ENCODE results near the gene TEX54. TPM values are rescaled to one million over a fixed set of nuclear protein-coding genes. Genes with fewer than 3 reads are reported as not detected.
A peak's percentile ranks its signal among the peaks of the same experiment; 100 is the strongest.
"Not testable (repeated sequence)": the region's sequence is repeated elsewhere in the genome, so short reads cannot be mapped to it uniquely, and the experiment has no call there.

The TEX54 gene
- total and polyA plus RNA-seq, 7 experiments from 2014 or later: 0.89 to 2.1 (median 1.6) TPM; not detected in 4

DNA sequence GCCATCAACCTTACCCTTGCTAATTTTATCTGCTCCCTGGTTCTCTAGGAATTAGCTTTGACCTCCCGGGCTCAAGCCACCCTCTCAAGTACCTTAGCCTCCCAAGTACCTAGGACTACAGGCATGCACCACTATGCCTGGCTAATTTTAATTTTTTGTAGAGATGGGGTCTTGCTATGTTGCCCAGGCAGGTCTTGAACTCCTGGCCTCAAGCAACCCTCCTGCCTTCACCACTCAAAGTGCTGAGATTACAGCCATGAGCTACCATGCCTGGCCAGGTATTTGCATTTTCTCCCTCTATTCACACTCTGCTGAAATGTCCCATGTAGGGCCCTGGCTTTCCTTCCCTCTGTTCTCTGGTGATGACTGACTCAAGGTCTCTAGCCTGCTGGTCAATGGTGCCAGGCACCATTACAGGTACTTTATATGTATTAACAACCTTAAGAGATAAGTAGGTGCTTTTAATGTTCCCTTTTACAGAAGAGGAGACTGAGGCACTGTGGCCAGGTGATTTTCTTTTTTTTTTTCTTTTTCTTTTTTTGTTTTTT, 15.2 kb upstream of the TEX54 start:
- H3K27ac Mint-ChIP-seq: peak overlapping the region in 7 of 9 donors; percentile 31 to 78 (median 68)
- ATAC-seq: no peak

DNA sequence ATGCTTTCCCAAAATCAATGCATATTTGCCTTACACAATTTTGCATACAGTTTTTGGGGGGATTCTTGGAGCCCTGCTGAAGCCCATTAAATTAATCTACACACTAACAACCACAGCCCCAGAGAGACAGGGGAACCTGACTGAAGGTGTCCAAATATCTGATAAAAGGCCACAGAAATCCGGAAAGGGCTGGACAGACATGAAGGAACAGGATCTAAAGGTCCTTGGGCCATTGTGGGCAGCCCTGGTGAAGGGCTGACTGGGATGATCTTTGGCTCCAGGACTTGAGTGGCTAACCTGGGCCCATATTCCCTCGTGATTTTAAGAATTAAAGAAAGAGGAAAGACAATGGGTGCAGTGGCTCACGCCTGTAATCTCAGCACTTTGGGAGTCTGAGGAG, 13.5 kb upstream of the TEX54 start:
- Histone ChIP-seq H3K9me3 (ENCODE audit: control insufficient read depth in 2 of 3, low read length in 3 of 3) (no peaks in the 10 kb centered on the region), H3K4me1 (ENCODE audit: control insufficient read depth in 2 of 2, insufficient read depth in 2 of 2, low read length in 2 of 2) (peaks cover 7 to 9% of the 10 kb centered on the region in 2 donors), H3K36me3 (ENCODE audit: control insufficient read depth in 2 of 3, insufficient read depth in 3 of 3, low read length in 3 of 3) (peaks cover 0 to 2% (median 0%) of the 10 kb centered on the region in 3 experiments), H3K4me3 (ENCODE audit: low read length) (no peak overlapping the region), H3K27me3 (ENCODE audit: control insufficient read depth in 2 of 2, insufficient read depth in 2 of 2, low read length in 2 of 2) (no peaks in the 10 kb centered on the region), H3K27ac (ENCODE audit: low read depth, low read length) (no peak overlapping the region)
- H3K4me1 Mint-ChIP-seq: peaks cover 0 to 20% (median 6%) of the 10 kb centered on the region in 7 donors
- peak overlapping the region in 1 of 9 donors; percentile 47 for H3K27ac Mint-ChIP-seq
- POLR2A ChIA-PET: interaction anchor here (0.7 to 6.2 kb wide), 3 partner anchors 8 to 199 kb away, joined by 3 to 204 read pairs (median 3); no protein-coding TSS in a partner anchor
- DNase-seq (no peak), ATAC-seq (no peak)
- peaks cover 0 to 2% (median 0%) of the 10 kb centered on the region in 5 donors for H3K27me3 Mint-ChIP-seq
- no peaks in the 10 kb centered on the region for H3K36me3 Mint-ChIP-seq
- intact Hi-C loops (cut with micrococcal nuclease): no loop called here
- H3K9me3 Mint-ChIP-seq: peaks cover 0 to 2% (median 0%) of the 10 kb centered on the region in 11 donors
- CTCF ChIA-PET: interaction anchor here (0.6 kb wide), 1 partner anchor 10 kb away, joined by 4 read pairs; no protein-coding TSS in a partner anchor
- H3K4me3 Mint-ChIP-seq: no peak overlapping the region

More for the DNA sequence above, 15.2 kb upstream of the TEX54 start:
- Histone ChIP-seq H3K27ac (ENCODE audit: low read depth, low read length) (peak overlapping the region; percentile 9), H3K27me3 (ENCODE audit: control insufficient read depth in 2 of 2, insufficient read depth in 2 of 2, low read length in 2 of 2) (no peaks in the 10 kb centered on the region), H3K4me3 (ENCODE audit: low read length) (no peak overlapping the region), H3K4me1 (ENCODE audit: control insufficient read depth in 2 of 2, insufficient read depth in 2 of 2, low read length in 2 of 2) (peaks cover 13 to 15% of the 10 kb centered on the region in 2 donors), H3K36me3 (ENCODE audit: control insufficient read depth in 2 of 3, insufficient read depth in 3 of 3, low read length in 3 of 3) (peaks cover 2 to 18% (median 10%) of the 10 kb centered on the region in 3 experiments), H3K9me3 (ENCODE audit: control insufficient read depth in 2 of 3, low read length in 3 of 3) (no peaks in the 10 kb centered on the region)
- Mint-ChIP-seq H3K36me3 (peaks cover 2 to 13% (median 7%) of the 10 kb centered on the region in 5 donors), H3K4me3 (no peak overlapping the region), H3K9me3 (peaks cover 0 to 2% (median 0%) of the 10 kb centered on the region in 11 donors), H3K27me3 (peaks cover 0 to 2% (median 0%) of the 10 kb centered on the region in 5 donors), H3K4me1 (peaks cover 9 to 31% (median 20%) of the 10 kb centered on the region in 7 donors)
- CTCF ChIA-PET: interaction anchor here (0.7 kb wide), 1 partner anchor 77 kb away, joined by 3 read pairs; no protein-coding TSS in a partner anchor
- no peak for DNase-seq
- POLR2A ChIA-PET: interaction anchor here (0.5 to 11.0 kb wide), 9 partner anchors 6 to 123 kb away, joined by 3 to 379 read pairs (median 4); partner anchors contain the start of genes STX5, TMEM179B and WDR74
- intact Hi-C loops (cut with micrococcal nuclease): no loop called here

DNA sequence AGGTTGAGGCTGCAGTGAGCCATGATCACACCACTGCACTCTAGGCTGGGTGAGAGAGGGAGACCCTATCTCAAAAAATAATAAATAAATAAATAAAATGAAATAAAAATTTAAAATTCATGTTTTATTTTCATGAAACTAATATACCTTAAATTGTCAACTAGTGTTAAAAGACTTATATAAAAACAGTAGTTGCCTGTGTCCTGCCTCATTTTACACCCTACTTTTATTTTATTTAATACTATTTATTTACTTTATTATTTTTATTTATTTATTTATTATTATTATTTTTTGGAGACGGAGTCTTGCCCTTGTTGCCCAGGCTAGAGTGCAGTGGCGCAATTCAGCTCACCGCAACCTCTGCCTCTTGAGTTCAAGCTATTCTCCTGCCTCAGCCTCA, 11.5 kb upstream of the TEX54 start:
- Histone ChIP-seq H3K36me3 (ENCODE audit: control insufficient read depth in 2 of 3, insufficient read depth in 3 of 3, low read length in 3 of 3) (peaks cover 0 to 2% (median 0%) of the 10 kb centered on the region in 3 experiments), H3K9me3 (ENCODE audit: control insufficient read depth in 2 of 3, low read length in 3 of 3) (no peaks in the 10 kb centered on the region), H3K27ac (ENCODE audit: low read depth, low read length) (no peak overlapping the region), H3K27me3 (ENCODE audit: control insufficient read depth in 2 of 2, insufficient read depth in 2 of 2, low read length in 2 of 2) (no peaks in the 10 kb centered on the region), H3K4me3 (ENCODE audit: low read length) (no peak overlapping the region), H3K4me1 (ENCODE audit: control insufficient read depth in 2 of 2, insufficient read depth in 2 of 2, low read length in 2 of 2) (peaks cover 7 to 9% of the 10 kb centered on the region in 2 donors)
- intact Hi-C loops (cut with micrococcal nuclease): loop anchor here in 1 of 2 donors (5.0 kb wide), 1 partner anchor 232 kb away; the partner anchor contains the start of genes EML3 and ROM1
- ChIA-PET CTCF (interaction anchor here (2.4 kb wide), 1 partner anchor 11 kb away, joined by 11 read pairs; no protein-coding TSS in a partner anchor), POLR2A (interaction anchor here (1.0 to 6.2 kb wide), 6 partner anchors 10 to 117 kb away, joined by 3 to 204 read pairs (median 4); partner anchors contain the start of genes HNRNPUL2, TEX54, TMEM179B and ZBTB3)
- H3K27ac Mint-ChIP-seq: peak overlapping the region in 2 of 9 donors; percentile 2 to 39
- H3K36me3 Mint-ChIP-seq: peaks cover 0 to 6% (median 3%) of the 10 kb centered on the region in 5 donors
- H3K4me1 Mint-ChIP-seq: peaks cover 7 to 24% (median 12%) of the 10 kb centered on the region in 7 donors
- no peak for DNase-seq
- H3K27me3 Mint-ChIP-seq: peaks cover 0 to 8% (median 0%) of the 10 kb centered on the region in 5 donors
- H3K4me3 Mint-ChIP-seq: no peak overlapping the region
- peaks cover 0 to 1% (median 0%) of the 10 kb centered on the region in 11 donors for H3K9me3 Mint-ChIP-seq
- no peak for ATAC-seq

DNA sequence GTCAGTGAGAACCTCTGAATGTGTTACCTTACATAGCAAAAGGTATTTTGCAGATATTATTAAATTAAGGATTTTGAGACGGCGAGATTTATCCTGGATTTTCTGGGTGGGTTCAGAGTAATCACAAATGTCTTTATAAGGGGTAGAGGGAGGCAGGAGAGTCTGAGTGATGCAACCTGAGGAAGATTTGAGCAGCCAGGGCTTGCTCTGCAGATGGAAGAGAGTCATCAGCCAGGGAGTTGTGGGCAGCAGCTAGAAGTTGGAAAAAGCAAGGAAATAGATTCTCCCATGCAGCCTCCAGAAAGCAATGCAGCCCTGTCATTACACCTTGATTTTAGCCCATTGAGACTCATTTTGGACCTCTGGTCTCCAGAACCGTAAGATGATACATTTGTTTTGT, 10.8 kb upstream of the TEX54 start:
- intact Hi-C loops (cut with micrococcal nuclease): loop anchor here in 1 of 2 donors (5.0 kb wide), 1 partner anchor 231 kb away; the partner anchor contains the start of genes EML3 and ROM1
- DNase-seq (no peak), ATAC-seq (no peak)
- peaks cover 0 to 6% (median 0%) of the 10 kb centered on the region in 3 experiments for H3K36me3 ChIP-seq (ENCODE audit: control insufficient read depth in 2 of 3, insufficient read depth in 3 of 3, low read length in 3 of 3)
- ChIA-PET CTCF (interaction anchor here (2.4 kb wide), 1 partner anchor 11 kb away, joined by 11 read pairs; no protein-coding TSS in a partner anchor), POLR2A (interaction anchor here (0.5 to 6.2 kb wide), 12 partner anchors 10 to 249 kb away, joined by 3 to 204 read pairs (median 4); partner anchors contain the start of genes HNRNPUL2, POLR2G, STX5 and TAF6L)
- H3K4me1 ChIP-seq (ENCODE audit: control insufficient read depth in 2 of 2, insufficient read depth in 2 of 2, low read length in 2 of 2): peaks cover 9 to 13% of the 10 kb centered on the region in 2 donors
- Mint-ChIP-seq H3K4me1 (peaks cover 8 to 29% (median 17%) of the 10 kb centered on the region in 7 donors), H3K36me3 (peaks cover 0 to 7% (median 3%) of the 10 kb centered on the region in 5 donors), H3K27ac (peak overlapping the region in 7 of 9 donors; percentile 25 to 82 (median 53)), H3K9me3 (no peaks in the 10 kb centered on the region), H3K27me3 (peaks cover 0 to 8% (median 0%) of the 10 kb centered on the region in 5 donors), H3K4me3 (peak overlapping the region in 2 of 10 donors; percentile 32 to 43)
- H3K9me3 ChIP-seq (ENCODE audit: control insufficient read depth in 2 of 3, low read length in 3 of 3): no peaks in the 10 kb centered on the region
- H3K27ac ChIP-seq (ENCODE audit: low read depth, low read length): no peak overlapping the region
- H3K27me3 ChIP-seq (ENCODE audit: control insufficient read depth in 2 of 2, insufficient read depth in 2 of 2, low read length in 2 of 2): no peaks in the 10 kb centered on the region
- H3K4me3 ChIP-seq (ENCODE audit: low read length): no peak overlapping the region

DNA sequence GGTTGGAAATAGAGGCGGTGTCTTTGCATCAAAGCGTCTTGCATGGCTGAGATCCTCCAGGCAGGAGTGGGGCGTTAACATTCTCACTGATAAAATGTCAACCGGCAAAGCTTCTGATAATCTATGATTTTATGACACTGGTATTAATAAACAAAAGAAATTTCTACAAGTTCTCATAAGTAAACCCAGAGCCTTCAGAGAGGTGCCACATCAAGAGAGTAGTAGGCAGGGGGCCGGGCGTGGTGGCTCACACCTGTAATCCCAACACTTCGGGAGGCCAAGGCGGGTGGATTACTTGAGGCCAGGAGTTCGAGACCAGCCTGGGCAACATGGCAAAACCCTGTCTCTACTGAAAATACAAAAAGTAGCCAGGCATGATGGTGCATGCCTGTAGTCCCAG, 10.2 kb upstream of the TEX54 start:
- DNase-seq; H3K9me3 Mint-ChIP-seq; H3K36me3 ChIP-seq (ENCODE audit: control insufficient read depth in 2 of 3, insufficient read depth in 3 of 3, low read length in 3 of 3); H3K27me3 Mint-ChIP-seq; H3K4me3 Mint-ChIP-seq; H3K27me3 ChIP-seq (ENCODE audit: control insufficient read depth in 2 of 2, insufficient read depth in 2 of 2, low read length in 2 of 2); H3K36me3 Mint-ChIP-seq; H3K9me3 ChIP-seq (ENCODE audit: control insufficient read depth in 2 of 3, low read length in 3 of 3); ATAC-seq: not testable (repeated sequence)
- Histone ChIP-seq H3K27ac (ENCODE audit: low read depth, low read length) (peak overlapping the region; percentile 99), H3K4me3 (ENCODE audit: low read length) (peak overlapping the region; percentile 73), H3K4me1 (ENCODE audit: control insufficient read depth in 2 of 2, insufficient read depth in 2 of 2, low read length in 2 of 2) (peaks cover 9 to 18% of the 10 kb centered on the region in 2 donors)
- intact Hi-C loops (cut with micrococcal nuclease): loop anchor here in 1 of 2 donors (1.0 to 5.0 kb wide), 5 partner anchors 12 to 231 kb away; partner anchors contain the start of genes EML3, ROM1 and ZBTB3
- ChIA-PET CTCF (interaction anchor here (0.8 kb wide), 1 partner anchor 14 kb away, joined by 3 read pairs; no protein-coding TSS in a partner anchor), POLR2A (interaction anchor here (0.5 to 6.2 kb wide), 19 partner anchors 11 to 269 kb away, joined by 3 to 204 read pairs (median 4); partner anchors contain the start of genes EEF1G, HNRNPUL2, LBHD1 and NXF1)
- H3K4me1 Mint-ChIP-seq: peaks cover 8 to 27% (median 17%) of the 10 kb centered on the region in 7 donors
- peak overlapping the region in 2 of 9 donors; percentile 37 to 82 for H3K27ac Mint-ChIP-seq

DNA sequence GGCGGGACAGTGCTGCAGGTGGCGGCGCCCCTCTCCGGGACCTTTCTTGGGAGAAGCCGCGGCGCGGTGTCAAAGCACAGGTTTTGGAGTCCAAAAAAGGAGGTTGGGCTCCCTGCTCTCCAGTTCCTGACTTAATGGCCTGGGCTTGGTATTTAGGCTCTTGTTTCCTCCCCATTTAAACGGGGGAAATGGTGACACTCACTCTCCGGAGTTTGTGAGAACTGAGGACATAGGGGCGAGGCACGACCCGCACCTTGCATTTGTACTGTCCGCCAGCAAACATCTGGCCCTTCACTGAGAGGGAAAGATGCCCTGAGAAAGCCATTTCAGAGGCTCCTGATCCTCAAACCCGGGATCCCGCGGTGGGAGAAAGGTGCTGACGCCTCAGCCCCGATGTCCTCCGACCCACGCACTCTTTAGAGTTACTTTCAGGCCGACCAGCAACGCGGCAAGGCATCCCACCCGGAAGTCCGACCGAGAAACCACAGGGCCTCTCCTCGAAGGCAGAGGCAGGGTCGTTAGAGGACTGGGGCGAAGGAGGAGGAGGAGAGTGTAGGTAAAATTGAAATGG, 9.6 kb upstream of the TEX54 start:
- Mint-ChIP-seq H3K27me3 (peaks cover 0 to 6% (median 0%) of the 10 kb centered on the region in 5 donors), H3K36me3 (peaks cover 5 to 10% (median 7%) of the 10 kb centered on the region in 5 donors), H3K4me3 (no peak overlapping the region), H3K27ac (no peak overlapping the region), H3K9me3 (no peaks in the 10 kb centered on the region), H3K4me1 (peaks cover 14 to 29% (median 24%) of the 10 kb centered on the region in 7 donors)
- H3K27ac ChIP-seq (ENCODE audit: low read depth, low read length): peak overlapping the region; percentile 99
- H3K4me3 ChIP-seq (ENCODE audit: low read length): peak overlapping the region; percentile 73
- no peak for ATAC-seq
- ChIA-PET POLR2A (interaction anchor here (0.6 to 6.2 kb wide), 38 partner anchors 10 to 1902 kb away, joined by 3 to 379 read pairs (median 8); partner anchors contain the start of genes EEF1G, HNRNPUL2, LBHD1 and NXF1), CTCF (interaction anchor here (0.8 to 2.1 kb wide), 3 partner anchors 13 to 81 kb away, joined by 3 to 11 read pairs (median 4); partner anchors contain the start of gene POLR2G)
- no peaks in the 10 kb centered on the region for H3K27me3 ChIP-seq (ENCODE audit: control insufficient read depth in 2 of 2, insufficient read depth in 2 of 2, low read length in 2 of 2)
- peaks cover 9 to 22% of the 10 kb centered on the region in 2 donors for H3K4me1 ChIP-seq (ENCODE audit: control insufficient read depth in 2 of 2, insufficient read depth in 2 of 2, low read length in 2 of 2)
- no peaks in the 10 kb centered on the region for H3K9me3 ChIP-seq (ENCODE audit: control insufficient read depth in 2 of 3, low read length in 3 of 3)
- intact Hi-C loops (cut with micrococcal nuclease): loop anchor here in 1 of 2 donors (1.0 to 5.0 kb wide), 5 partner anchors 13 to 230 kb away; partner anchors contain the start of genes EML3, ROM1 and ZBTB3
- H3K36me3 ChIP-seq (ENCODE audit: control insufficient read depth in 2 of 3, insufficient read depth in 3 of 3, low read length in 3 of 3): peaks cover 0 to 6% (median 0%) of the 10 kb centered on the region in 3 experiments
- peak in 5 of 9 donors; percentile 14 to 52 (median 27) for DNase-seq
